NCI-H1417 treated with DMSO at 0.1 percent for 48 hours (cell line): Measurements from ENCODE around the gene RNU2-1.
"Not testable (repeated sequence)": the region's sequence is repeated elsewhere in the genome, so short reads cannot be mapped to it uniquely, and the experiment has no call there.

ENCODE experiments used
- DNase-seq: peaks from one replicate; lab custom pipeline; 2025; lab: John Stamatoyannopoulos, UW

RNU2-1 gene

DNA sequence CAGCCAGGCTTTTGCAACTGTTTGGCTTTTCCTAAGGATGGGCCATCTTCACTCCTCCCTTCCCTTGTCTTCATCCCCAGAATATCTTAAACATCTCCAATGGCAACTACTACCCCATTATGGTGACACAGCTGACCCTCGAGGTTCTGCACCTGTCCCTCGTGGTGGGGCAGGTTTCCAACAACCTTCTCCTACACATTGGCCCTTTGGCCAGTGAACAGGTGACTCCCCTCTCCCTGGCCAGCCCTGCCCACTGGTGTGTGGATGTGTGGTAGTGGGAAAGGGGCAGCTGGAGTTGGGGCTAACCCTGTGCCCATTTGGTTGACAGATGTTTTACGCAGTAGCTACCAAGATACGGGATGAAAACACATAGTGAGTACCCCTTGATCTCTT lies 17.4 kb downstream of the RNU2-1 start:
- no peak for DNase-seq

DNA sequence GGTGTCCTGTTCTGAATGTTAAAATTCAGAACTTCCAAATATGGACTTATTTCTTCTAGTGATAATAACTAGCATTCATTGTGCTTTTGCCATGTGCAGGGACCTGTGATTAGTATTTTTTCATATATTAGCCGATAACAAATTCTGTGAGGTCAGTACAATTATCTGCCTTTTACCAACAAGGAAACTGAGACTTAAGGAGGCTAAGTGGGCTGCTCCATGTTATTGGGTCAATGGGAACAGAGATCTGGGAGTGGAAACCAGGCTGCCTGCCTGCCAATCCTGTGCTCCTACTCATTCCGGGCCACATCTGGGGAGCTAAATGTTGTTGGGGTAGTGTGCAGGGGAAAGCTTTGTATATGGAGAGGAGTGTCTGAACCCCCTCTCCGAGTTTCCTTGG lies 18.4 kb downstream of the RNU2-1 start:
- DNase-seq: no peak

- DNase-seq: no peak
Observed at GRCh38 chr17:43213545-43213944, 20.2 kb downstream of the RNU2-1 start.

GRCh38 chr17:43212641-43213490 lies 20.9 kb downstream of the RNU2-1 start:
- DNase-seq: no peak

- no peak for DNase-seq
Observed at GRCh38 chr17:43211480-43212402, 22.0 kb downstream of the RNU2-1 start, which contains the start of gene TMEM106A. Gene TMEM106A, plus strand, starts transcription at chr17:43211875. Its CDS starts 1,167 bp downstream, at chr17:43213042.

- DNase-seq: no peak
Observed at GRCh38 chr17:43211123-43211479, 22.7 kb downstream of the RNU2-1 start.

DNA sequence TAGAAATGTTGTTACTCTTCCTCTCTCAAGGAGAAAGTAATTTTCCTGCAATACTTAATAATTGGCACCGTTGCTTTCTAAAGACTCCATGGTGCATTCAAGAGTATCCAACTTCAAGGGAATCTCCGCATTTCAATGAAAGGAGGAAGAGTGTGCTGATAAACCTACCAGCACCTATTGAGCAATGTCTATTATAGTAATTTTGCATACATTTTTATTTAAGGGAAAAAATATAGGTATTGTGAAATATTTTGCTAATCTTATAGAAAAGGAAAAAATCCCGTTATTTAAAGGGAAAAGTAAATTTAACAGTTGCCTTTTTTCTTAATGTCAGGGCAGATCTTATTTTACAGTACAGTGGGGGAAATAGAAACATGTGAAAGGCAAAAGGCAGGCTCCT lies 23.2 kb downstream of the RNU2-1 start:
- DNase-seq: no peak

GRCh38 chr17:43203013-43203412 lies 30.8 kb downstream of the RNU2-1 start:
- DNase-seq: not testable (repeated sequence)

DNA sequence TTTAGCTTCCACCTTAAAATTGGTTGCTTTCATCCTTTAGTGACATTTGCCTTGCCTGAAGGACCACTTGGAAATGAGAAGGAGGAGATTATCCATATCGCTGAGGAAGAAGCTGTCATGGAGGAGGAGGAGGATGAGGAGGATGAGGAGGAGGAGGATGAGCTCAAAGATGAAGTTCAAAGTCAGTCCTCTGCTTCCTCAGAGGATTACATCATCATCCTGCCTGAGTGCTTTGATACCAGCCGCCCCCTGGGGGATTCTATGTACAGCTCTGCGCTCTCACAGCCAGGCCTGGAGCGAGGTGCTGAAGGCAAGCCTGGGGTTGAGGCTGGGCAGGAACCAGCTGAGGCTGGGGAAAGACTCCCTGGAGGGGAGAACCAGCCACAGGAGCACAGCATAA lies 33.6 kb downstream of the RNU2-1 start:
- no peak for DNase-seq

DNA sequence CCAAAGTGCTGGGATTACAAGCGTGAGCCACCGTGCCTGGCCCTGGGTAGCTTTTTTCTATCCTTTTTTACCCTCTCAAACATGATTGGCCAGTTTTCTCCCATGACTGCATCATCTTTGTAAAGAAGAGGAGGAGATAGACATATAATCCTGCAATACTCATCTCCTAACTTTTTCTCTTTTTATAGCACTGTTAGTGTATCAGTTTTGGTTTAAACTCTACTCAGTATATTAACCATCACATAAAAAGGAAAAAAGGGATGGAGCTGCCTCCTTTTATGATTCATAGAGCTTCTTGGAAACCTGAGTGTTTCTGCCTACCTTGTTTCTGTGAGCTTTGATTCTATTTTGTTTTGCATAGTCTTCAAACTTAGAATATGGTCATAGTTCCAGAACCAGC lies 34.1 kb downstream of the RNU2-1 start:
- no peak for DNase-seq

- DNase-seq: no peak
Observed at GRCh38 chr17:43193251-43193650, 40.5 kb downstream of the RNU2-1 start.

DNA sequence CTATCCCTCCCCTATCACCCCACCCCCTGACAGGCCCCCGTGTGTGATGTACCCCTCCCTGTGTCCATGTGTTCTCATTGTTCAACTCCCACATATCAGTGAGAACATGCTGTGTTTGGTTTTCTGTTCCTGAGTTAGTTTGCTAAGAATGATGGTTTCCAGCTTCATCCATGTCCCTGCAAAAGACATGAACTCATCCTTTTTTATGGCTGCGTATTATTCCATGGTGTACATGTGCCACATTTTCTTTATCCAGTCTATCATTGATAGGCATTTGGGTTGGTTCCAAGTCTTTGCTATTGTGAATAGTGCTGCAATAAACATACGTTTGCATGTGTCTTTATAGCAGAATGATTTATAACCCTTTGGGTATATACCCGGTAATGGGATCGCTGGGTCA lies 47.1 kb downstream of the RNU2-1 start:
- not testable (repeated sequence) for DNase-seq

GRCh38 chr17:43183921-43184320 lies 49.9 kb downstream of the RNU2-1 start:
- DNase-seq: no peak
